ENCODE measurements around the gene CCDC92. TPM values are rescaled to one million over a fixed set of nuclear protein-coding genes. Genes with fewer than 3 reads are reported as not detected.

Gene CCDC92
- total and polyA plus RNA-seq, 2 donors from 2014 or later = 39.3 to 41.4 TPM

DNA sequence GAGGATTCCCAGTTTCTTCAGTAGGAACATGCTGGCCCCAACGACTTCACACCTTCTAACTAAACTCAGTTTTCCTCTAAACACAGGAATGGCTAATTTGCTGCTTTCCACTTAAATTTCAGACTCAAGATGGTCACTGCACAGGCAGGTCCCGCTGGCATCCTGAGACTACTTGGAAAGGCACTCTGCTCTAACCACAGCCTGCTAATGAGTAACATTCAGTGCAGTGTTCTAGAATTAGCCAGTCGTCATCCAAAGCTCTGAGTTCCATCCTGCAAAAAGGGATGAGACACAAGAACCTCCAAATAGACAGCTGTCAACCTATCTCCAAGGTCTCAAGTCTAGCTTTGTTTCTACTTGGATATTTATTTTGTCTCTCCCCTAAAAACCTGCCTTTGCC is 6.0 kb downstream of the CCDC92 start:
- no peak for DNase-seq
- TF ChIP-seq CTCF (IDR thresholded peaks at IDR 0.05; ENCODE audit: borderline replicate concordance, extremely low read depth, insufficient read depth) = no peak
- Histone ChIP-seq H3K9ac (ENCODE audit: low read length in 3 of 3) (no peak overlapping the region), H3K9me3 (ENCODE audit: control insufficient read depth in 2 of 3, insufficient read depth in 1 of 3, low read length in 3 of 3) (no peaks in the 10 kb centered on the region), H3K4me1 (ENCODE audit: control insufficient read depth in 2 of 3, insufficient read depth in 2 of 3, low read depth in 1 of 3, low read length in 3 of 3) (no peaks in the 10 kb centered on the region), H3K27me3 (ENCODE audit: control insufficient read depth, insufficient read depth, low read length) (no peaks in the 10 kb centered on the region), H3K4me3 (ENCODE audit: low read length in 3 of 3) (no peak overlapping the region), H3K36me3 (ENCODE audit: control insufficient read depth in 2 of 3, insufficient read depth in 3 of 3, low read length in 3 of 3) (no peaks in the 10 kb centered on the region), H3K27ac (ENCODE audit: low read depth in 2 of 2, low read length in 2 of 2) (no peak overlapping the region)
- FAIRE-seq = no peak
- intact Hi-C loops (cut with DNase I) = no loop called here

DNA sequence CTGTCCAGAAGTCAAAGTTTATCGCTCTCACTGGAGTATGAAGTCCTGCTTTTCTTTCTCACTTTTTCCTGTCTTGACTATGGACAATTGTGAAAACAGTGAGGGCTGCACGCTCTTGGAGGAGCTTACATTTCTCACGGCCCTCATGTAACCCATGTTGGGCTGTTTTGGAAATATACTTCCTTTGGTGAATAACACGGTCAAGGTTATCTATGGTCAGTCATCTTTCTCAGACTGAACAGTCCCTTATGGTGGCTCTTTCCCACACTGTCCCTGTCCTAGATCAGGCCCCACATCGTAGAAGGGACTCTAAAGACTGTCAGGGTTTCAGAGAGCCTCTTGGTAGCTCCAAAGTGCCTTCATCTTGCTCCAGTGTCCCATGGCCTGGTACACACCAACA is 7.2 kb downstream of the CCDC92 start:
- no peak overlapping the region for H3K9ac ChIP-seq (ENCODE audit: low read length in 3 of 3)
- intact Hi-C loops (cut with DNase I) = no loop called here
- TF ChIP-seq CTCF (IDR thresholded peaks at IDR 0.05; ENCODE audit: borderline replicate concordance, extremely low read depth, insufficient read depth) = no peak
- H3K9me3 ChIP-seq (ENCODE audit: control insufficient read depth in 2 of 3, insufficient read depth in 1 of 3, low read length in 3 of 3) = no peaks in the 10 kb centered on the region
- H3K4me1 ChIP-seq (ENCODE audit: control insufficient read depth in 2 of 3, insufficient read depth in 2 of 3, low read depth in 1 of 3, low read length in 3 of 3) = no peaks in the 10 kb centered on the region
- DNase-seq = no peak
- no peak overlapping the region for H3K27ac ChIP-seq (ENCODE audit: low read depth in 2 of 2, low read length in 2 of 2)
- no peaks in the 10 kb centered on the region for H3K36me3 ChIP-seq (ENCODE audit: control insufficient read depth in 2 of 3, insufficient read depth in 3 of 3, low read length in 3 of 3)
- H3K27me3 ChIP-seq (ENCODE audit: control insufficient read depth, insufficient read depth, low read length) = no peaks in the 10 kb centered on the region
- no peak for FAIRE-seq
- no peak overlapping the region for H3K4me3 ChIP-seq (ENCODE audit: low read length in 3 of 3)

- H3K27me3 ChIP-seq (ENCODE audit: control insufficient read depth, insufficient read depth, low read length) = no peaks in the 10 kb centered on the region
- no peaks in the 10 kb centered on the region for H3K4me1 ChIP-seq (ENCODE audit: control insufficient read depth in 2 of 3, insufficient read depth in 2 of 3, low read depth in 1 of 3, low read length in 3 of 3)
- no peak overlapping the region for H3K27ac ChIP-seq (ENCODE audit: low read depth in 2 of 2, low read length in 2 of 2)
- H3K9ac ChIP-seq (ENCODE audit: low read length in 3 of 3) = no peak overlapping the region
- DNase-seq (no peak), FAIRE-seq (no peak)
- H3K36me3 ChIP-seq (ENCODE audit: control insufficient read depth in 2 of 3, insufficient read depth in 3 of 3, low read length in 3 of 3) = no peaks in the 10 kb centered on the region
- H3K4me3 ChIP-seq (ENCODE audit: low read length in 3 of 3) = no peak overlapping the region
- intact Hi-C loops (cut with DNase I) = no loop called here
- H3K9me3 ChIP-seq (ENCODE audit: control insufficient read depth in 2 of 3, insufficient read depth in 1 of 3, low read length in 3 of 3) = no peaks in the 10 kb centered on the region
- no peak for TF ChIP-seq CTCF (IDR thresholded peaks at IDR 0.05; ENCODE audit: borderline replicate concordance, extremely low read depth, insufficient read depth)
Observed at GRCh38 chr12:123963821-123964220, 8.8 kb downstream of the CCDC92 start.

DNA sequence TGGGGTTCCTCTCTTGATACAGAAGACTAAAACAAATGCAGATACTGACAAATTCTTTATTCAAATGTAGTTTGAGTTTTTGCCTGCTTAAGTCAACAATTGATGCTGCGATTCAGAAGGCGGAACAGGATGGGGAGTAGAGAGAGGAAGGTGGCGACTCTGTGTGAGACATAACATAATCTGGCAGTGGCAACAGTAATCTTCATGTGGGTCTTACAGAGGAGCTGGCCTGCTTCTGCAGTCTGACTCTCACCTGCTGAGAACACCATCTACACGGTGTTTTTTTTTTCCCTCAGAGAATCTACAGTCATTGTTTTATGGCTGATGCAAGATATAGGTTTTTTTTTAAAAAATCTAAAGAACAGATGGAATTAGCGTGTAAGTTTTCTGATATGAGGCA is 10.1 kb downstream of the CCDC92 start:
- H3K27ac ChIP-seq (ENCODE audit: low read depth in 2 of 2, low read length in 2 of 2) = no peak overlapping the region
- H3K9ac ChIP-seq (ENCODE audit: low read length in 3 of 3) = no peak overlapping the region
- H3K27me3 ChIP-seq (ENCODE audit: control insufficient read depth, insufficient read depth, low read length) = no peaks in the 10 kb centered on the region
- FAIRE-seq = no peak
- no peak for TF ChIP-seq CTCF (IDR thresholded peaks at IDR 0.05; ENCODE audit: borderline replicate concordance, extremely low read depth, insufficient read depth)
- H3K9me3 ChIP-seq (ENCODE audit: control insufficient read depth in 2 of 3, insufficient read depth in 1 of 3, low read length in 3 of 3) = no peaks in the 10 kb centered on the region
- intact Hi-C loops (cut with DNase I) = no loop called here
- H3K4me1 ChIP-seq (ENCODE audit: control insufficient read depth in 2 of 3, insufficient read depth in 2 of 3, low read depth in 1 of 3, low read length in 3 of 3) = no peaks in the 10 kb centered on the region
- DNase-seq = no peak
- H3K36me3 ChIP-seq (ENCODE audit: control insufficient read depth in 2 of 3, insufficient read depth in 3 of 3, low read length in 3 of 3) = no peaks in the 10 kb centered on the region
- no peak overlapping the region for H3K4me3 ChIP-seq (ENCODE audit: low read length in 3 of 3)

Measured in kidney (tissue), 14 donors.